ENCODE data around the gene DSCAML1.

The DSCAML1 gene

GRCh38 chr11:117618302-117618981 is 178.6 kb downstream of the DSCAML1 start:
- no peaks in the 10 kb centered on the region for H3K9me3 Mint-ChIP-seq
- H3K36me3 Mint-ChIP-seq = no peaks in the 10 kb centered on the region
- no peaks in the 10 kb centered on the region for H3K4me1 Mint-ChIP-seq
- no peak overlapping the region for H3K4me3 Mint-ChIP-seq
- no peak overlapping the region for H3K27ac Mint-ChIP-seq
- H3K27me3 Mint-ChIP-seq = peaks cover 6% of the 10 kb centered on the region

DNA sequence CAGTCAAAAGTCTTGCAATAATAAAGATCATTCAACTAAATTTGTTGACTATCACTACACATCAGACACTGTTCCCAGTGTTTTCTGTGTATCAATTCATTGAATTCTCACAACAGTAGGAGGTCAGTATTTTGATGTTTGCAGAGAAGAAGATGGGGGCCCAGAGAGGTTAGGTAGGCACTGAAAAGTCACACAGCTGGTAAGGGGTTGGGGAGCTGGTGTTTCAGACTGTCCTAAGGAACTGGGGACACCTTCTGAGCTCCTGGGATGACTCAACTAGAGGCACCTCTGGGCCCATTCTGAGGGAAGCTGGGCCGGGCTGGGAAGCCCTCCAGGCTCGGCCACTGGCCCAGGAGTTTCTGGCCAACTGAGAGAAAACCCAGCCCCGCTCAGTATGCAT is 180.0 kb downstream of the DSCAML1 start:
- no peak overlapping the region for H3K27ac Mint-ChIP-seq
- H3K4me3 Mint-ChIP-seq = no peak overlapping the region
- peaks cover 9% of the 10 kb centered on the region for H3K27me3 Mint-ChIP-seq
- H3K9me3 Mint-ChIP-seq = no peaks in the 10 kb centered on the region
- H3K36me3 Mint-ChIP-seq = no peaks in the 10 kb centered on the region
- H3K4me1 Mint-ChIP-seq = no peaks in the 10 kb centered on the region

DNA sequence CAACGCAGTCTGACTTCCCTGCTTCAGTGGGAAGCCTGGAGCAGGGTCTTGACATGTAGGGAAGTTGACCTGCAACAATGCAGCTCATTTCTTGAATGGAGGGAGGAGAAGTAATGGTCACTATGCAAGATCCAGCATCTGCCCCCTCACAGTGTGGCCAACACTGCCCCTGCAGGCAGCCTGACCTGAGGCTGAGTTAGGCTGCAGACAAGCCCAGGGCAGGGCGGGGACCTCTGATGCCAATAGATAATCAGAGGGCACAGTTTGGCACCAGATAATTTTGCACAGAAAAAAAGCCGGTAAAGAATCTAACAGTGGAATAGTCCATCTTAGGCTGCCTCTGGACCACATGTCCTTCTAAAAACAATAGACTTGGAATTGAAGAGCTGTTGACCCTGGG is 182.3 kb downstream of the DSCAML1 start:
- Mint-ChIP-seq H3K27me3 (peaks cover 6% of the 10 kb centered on the region), H3K27ac (no peak overlapping the region), H3K4me1 (peaks cover 5% of the 10 kb centered on the region), H3K9me3 (no peaks in the 10 kb centered on the region), H3K4me3 (no peak overlapping the region), H3K36me3 (no peaks in the 10 kb centered on the region)

- H3K4me3 Mint-ChIP-seq = no peak overlapping the region
- H3K27ac Mint-ChIP-seq = no peak overlapping the region
- H3K4me1 Mint-ChIP-seq = peaks cover 5% of the 10 kb centered on the region
- no peaks in the 10 kb centered on the region for H3K36me3 Mint-ChIP-seq
- H3K9me3 Mint-ChIP-seq = no peaks in the 10 kb centered on the region
- H3K27me3 Mint-ChIP-seq = peaks cover 6% of the 10 kb centered on the region
Observed at GRCh38 chr11:117613521-117613920, 183.5 kb downstream of the DSCAML1 start.

DNA sequence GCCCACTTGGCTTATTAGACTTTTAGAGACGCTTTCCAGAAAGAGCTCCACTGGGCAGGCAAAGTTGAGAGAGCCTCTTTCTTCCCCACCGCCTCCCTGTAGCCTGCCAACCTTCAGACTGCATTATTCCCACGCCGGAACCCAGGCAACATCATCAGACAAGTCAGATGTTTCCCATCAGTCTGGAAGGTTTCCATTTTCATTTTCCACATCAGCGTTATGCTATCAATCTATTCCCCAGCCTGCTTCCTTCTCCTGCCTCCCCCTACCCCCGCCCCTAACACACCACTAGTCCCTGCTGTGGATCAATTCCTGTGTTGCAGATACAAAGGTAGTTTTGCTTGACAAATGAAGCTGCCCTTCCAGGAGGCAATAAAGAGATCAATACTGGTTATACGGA is 184.8 kb downstream of the DSCAML1 start:
- Mint-ChIP-seq H3K4me1 (peaks cover 5% of the 10 kb centered on the region), H3K9me3 (no peaks in the 10 kb centered on the region), H3K27me3 (peaks cover 6% of the 10 kb centered on the region), H3K27ac (no peak overlapping the region), H3K4me3 (no peak overlapping the region), H3K36me3 (no peaks in the 10 kb centered on the region)

GRCh38 chr11:117610901-117611300 is 186.1 kb downstream of the DSCAML1 start:
- H3K4me3 Mint-ChIP-seq = no peak overlapping the region
- no peak overlapping the region for H3K27ac Mint-ChIP-seq
- peaks cover 6% of the 10 kb centered on the region for H3K27me3 Mint-ChIP-seq
- H3K9me3 Mint-ChIP-seq = no peaks in the 10 kb centered on the region
- no peaks in the 10 kb centered on the region for H3K36me3 Mint-ChIP-seq
- peaks cover 13% of the 10 kb centered on the region for H3K4me1 Mint-ChIP-seq

- Mint-ChIP-seq H3K27me3 (peaks cover 6% of the 10 kb centered on the region), H3K4me1 (peaks cover 13% of the 10 kb centered on the region), H3K9me3 (no peaks in the 10 kb centered on the region), H3K27ac (no peak overlapping the region), H3K4me3 (no peak overlapping the region), H3K36me3 (no peaks in the 10 kb centered on the region)
Observed at GRCh38 chr11:117610045-117610444, 187.0 kb downstream of the DSCAML1 start.

DNA sequence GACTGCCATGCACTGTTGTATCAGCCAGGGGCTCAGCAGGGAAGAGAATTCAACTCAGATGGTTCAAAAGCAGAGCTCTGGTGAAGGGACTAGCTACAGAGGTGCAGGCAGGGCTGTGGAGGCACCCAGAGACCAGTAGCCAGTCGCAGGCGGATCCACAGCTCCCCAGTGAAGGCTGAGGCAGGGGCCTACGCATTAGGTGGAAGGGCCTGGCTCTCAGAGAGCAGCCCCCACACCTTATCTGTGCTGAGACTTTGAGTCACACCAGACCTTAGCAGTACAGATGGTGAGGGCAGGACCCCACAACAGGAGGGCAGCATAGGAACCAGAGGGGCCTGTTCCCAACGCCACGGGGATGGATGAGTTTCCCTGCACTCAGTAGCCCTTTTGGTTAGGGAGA is 189.6 kb downstream of the DSCAML1 start:
- peaks cover 13% of the 10 kb centered on the region for H3K4me1 Mint-ChIP-seq
- no peak overlapping the region for H3K27ac Mint-ChIP-seq
- H3K9me3 Mint-ChIP-seq = no peaks in the 10 kb centered on the region
- H3K27me3 Mint-ChIP-seq = no peaks in the 10 kb centered on the region
- no peak overlapping the region for H3K4me3 Mint-ChIP-seq
- no peaks in the 10 kb centered on the region for H3K36me3 Mint-ChIP-seq

DNA sequence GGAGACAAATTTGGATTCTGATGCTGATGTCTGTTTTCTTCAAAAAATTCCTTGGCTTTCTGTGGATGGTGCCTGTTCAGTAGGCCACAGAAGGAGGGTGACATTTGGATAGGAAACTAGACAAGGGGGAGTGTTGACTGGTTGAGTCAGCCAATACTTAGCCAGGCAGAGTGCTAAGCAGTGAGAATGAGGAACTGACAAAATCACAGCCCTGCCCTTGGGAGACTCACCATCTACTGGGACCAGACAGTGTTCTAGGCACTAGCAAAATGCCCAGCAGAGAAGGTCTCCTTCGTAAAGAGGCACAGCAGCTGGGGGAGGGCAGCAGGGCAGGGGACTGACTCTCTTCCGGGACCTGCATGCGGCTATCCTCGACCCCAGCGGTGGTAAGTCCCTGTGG is 190.2 kb downstream of the DSCAML1 start:
- Mint-ChIP-seq H3K4me1 (peaks cover 13% of the 10 kb centered on the region), H3K36me3 (no peaks in the 10 kb centered on the region), H3K27ac (no peak overlapping the region), H3K4me3 (no peak overlapping the region), H3K27me3 (no peaks in the 10 kb centered on the region), H3K9me3 (no peaks in the 10 kb centered on the region)

DNA sequence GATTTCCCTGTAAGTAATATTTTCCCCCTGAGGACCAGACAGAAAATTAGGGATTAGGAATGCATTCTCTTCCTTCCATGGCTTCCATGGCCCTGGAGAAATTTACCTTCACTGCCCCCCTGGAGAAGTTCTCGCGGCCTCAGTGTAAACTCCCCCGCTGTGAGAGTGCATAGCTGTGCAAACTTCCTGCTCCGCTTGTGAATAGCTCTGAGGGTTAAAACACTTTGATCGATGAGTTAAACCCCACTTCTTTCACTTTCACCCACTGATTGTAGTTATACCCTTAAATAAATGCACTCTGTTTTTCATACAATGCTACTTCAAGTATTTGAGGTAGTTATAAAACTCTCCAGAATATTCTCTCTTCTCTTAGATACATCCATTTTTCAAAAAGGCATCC is 190.8 kb downstream of the DSCAML1 start:
- peaks cover 13% of the 10 kb centered on the region for H3K4me1 Mint-ChIP-seq
- H3K27me3 Mint-ChIP-seq = no peaks in the 10 kb centered on the region
- H3K4me3 Mint-ChIP-seq = no peak overlapping the region
- no peaks in the 10 kb centered on the region for H3K36me3 Mint-ChIP-seq
- H3K27ac Mint-ChIP-seq = no peak overlapping the region
- no peaks in the 10 kb centered on the region for H3K9me3 Mint-ChIP-seq

- Mint-ChIP-seq H3K36me3 (no peaks in the 10 kb centered on the region), H3K4me3 (no peak overlapping the region), H3K9me3 (no peaks in the 10 kb centered on the region), H3K4me1 (peaks cover 13% of the 10 kb centered on the region), H3K27ac (no peak overlapping the region), H3K27me3 (peaks cover 3% of the 10 kb centered on the region)
Observed at GRCh38 chr11:117605331-117605730, 191.7 kb downstream of the DSCAML1 start.

DNA sequence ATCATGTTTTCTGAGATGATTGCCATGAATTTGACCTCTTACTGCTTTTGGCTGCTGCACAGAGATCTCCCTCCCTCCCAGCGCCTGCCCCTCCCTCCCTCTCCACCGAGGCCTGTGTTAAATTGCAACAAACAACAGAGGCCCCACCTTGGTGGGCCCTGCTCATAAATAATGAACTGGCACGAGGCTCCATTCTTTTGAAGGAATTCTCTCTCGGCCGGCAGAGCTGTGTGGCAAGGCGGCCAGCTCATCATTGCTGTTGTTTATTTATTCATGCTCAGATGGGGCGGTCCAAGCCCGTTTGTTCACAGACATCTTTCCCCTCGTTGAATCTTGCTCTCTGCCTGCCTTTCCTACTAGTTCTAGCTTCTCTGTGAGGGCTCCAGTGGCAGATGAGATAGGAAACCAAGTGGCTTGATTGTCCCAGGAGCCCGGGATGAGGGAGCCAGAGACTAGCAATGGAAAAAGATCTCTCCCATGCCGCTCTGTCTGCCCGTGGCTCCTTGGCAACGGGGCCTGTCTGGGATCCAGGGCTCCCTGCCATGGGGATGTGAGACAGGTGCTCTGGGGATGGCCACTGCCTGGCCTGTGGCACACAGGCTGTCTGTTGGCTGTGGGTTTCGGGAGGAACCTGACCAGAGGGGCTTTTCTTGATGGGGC is 192.6 kb downstream of the DSCAML1 start:
- H3K4me1 Mint-ChIP-seq = peaks cover 7% of the 10 kb centered on the region
- H3K27ac Mint-ChIP-seq = no peak overlapping the region
- no peaks in the 10 kb centered on the region for H3K36me3 Mint-ChIP-seq
- peaks cover 7% of the 10 kb centered on the region for H3K27me3 Mint-ChIP-seq
- no peaks in the 10 kb centered on the region for H3K9me3 Mint-ChIP-seq
- no peak overlapping the region for H3K4me3 Mint-ChIP-seq

DNA sequence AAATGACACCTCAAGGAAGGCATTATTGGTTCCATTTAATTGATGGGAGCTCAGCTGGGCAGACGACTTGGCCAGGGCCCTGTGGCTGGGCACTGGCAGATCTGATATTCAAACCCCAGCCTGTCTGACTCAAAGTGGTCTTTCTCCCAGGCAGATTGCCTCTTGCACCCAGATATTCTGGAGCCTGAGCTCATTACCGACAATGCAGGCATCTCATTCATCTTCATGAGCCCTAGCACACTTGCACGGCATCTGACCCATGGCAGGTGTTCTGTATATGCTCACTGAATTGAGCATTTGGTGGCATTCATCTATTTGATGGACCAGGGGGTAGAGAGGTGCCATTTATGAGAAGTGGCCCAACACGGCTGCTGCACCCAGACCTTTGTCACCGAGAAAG is 193.1 kb downstream of the DSCAML1 start:
- Mint-ChIP-seq H3K27me3 (peaks cover 9% of the 10 kb centered on the region), H3K36me3 (no peaks in the 10 kb centered on the region), H3K4me1 (peaks cover 7% of the 10 kb centered on the region), H3K27ac (no peak overlapping the region), H3K4me3 (no peak overlapping the region), H3K9me3 (no peaks in the 10 kb centered on the region)

- no peak overlapping the region for H3K4me3 Mint-ChIP-seq
- no peaks in the 10 kb centered on the region for H3K36me3 Mint-ChIP-seq
- H3K27me3 Mint-ChIP-seq = peaks cover 13% of the 10 kb centered on the region
- H3K4me1 Mint-ChIP-seq = peaks cover 2% of the 10 kb centered on the region
- no peak overlapping the region for H3K27ac Mint-ChIP-seq
- H3K9me3 Mint-ChIP-seq = no peaks in the 10 kb centered on the region
Observed at GRCh38 chr11:117601006-117601708, 195.9 kb downstream of the DSCAML1 start.

- no peaks in the 10 kb centered on the region for H3K4me1 Mint-ChIP-seq
- no peak overlapping the region for H3K27ac Mint-ChIP-seq
- no peaks in the 10 kb centered on the region for H3K9me3 Mint-ChIP-seq
- no peaks in the 10 kb centered on the region for H3K36me3 Mint-ChIP-seq
- peaks cover 16% of the 10 kb centered on the region for H3K27me3 Mint-ChIP-seq
- H3K4me3 Mint-ChIP-seq = no peak overlapping the region
Observed at GRCh38 chr11:117600234-117600783, 196.7 kb downstream of the DSCAML1 start.

- H3K27me3 Mint-ChIP-seq = peaks cover 16% of the 10 kb centered on the region
- no peak overlapping the region for H3K4me3 Mint-ChIP-seq
- H3K4me1 Mint-ChIP-seq = no peaks in the 10 kb centered on the region
- no peaks in the 10 kb centered on the region for H3K36me3 Mint-ChIP-seq
- no peak overlapping the region for H3K27ac Mint-ChIP-seq
- no peaks in the 10 kb centered on the region for H3K9me3 Mint-ChIP-seq
Observed at GRCh38 chr11:117597071-117597470, 199.9 kb downstream of the DSCAML1 start.

Measured in activated naive CD4-positive, alpha-beta T cell treated with anti-CD3 and anti-CD28 coated beads, Interleukin-2, amount 50 U/mL, for 24 hours (primary cell).